ENCODE results near the gene ZNF680.
"Not testable (repeated sequence)": the region's sequence is repeated elsewhere in the genome, so short reads cannot be mapped to it uniquely, and the experiment has no call there.

Gene ZNF680

GRCh38 chr7:64562626-64563278 is at the start of gene ZNF680:
Gene ZNF680, minus strand, starts transcription at chr7:64563071. Its CDS starts 117 bp downstream, at chr7:64562954.
- no peak for DNase-seq

- DNase-seq = no peak
Observed at GRCh38 chr7:64612452-64612851, 49.6 kb upstream of the ZNF680 start.

GRCh38 chr7:64611717-64612116 is 48.8 kb upstream of the ZNF680 start:
- no peak for DNase-seq

GRCh38 chr7:64610997-64611396 is 48.1 kb upstream of the ZNF680 start:
- DNase-seq = no peak

GRCh38 chr7:64608116-64608910 is 45.4 kb upstream of the ZNF680 start:
- DNase-seq = no peak

GRCh38 chr7:64606385-64606784 is 43.5 kb upstream of the ZNF680 start:
- DNase-seq = no peak

GRCh38 chr7:64603271-64603670 is 40.4 kb upstream of the ZNF680 start:
- no peak for DNase-seq

- no peak for DNase-seq
Observed at GRCh38 chr7:64602518-64602917, 39.6 kb upstream of the ZNF680 start.

- no peak for DNase-seq
Observed at GRCh38 chr7:64602086-64602485, 39.2 kb upstream of the ZNF680 start.

- DNase-seq = no peak
Observed at GRCh38 chr7:64599359-64599758, 36.5 kb upstream of the ZNF680 start.

- no peak for DNase-seq
Observed at GRCh38 chr7:64590971-64591370, 28.1 kb upstream of the ZNF680 start.

GRCh38 chr7:64581926-64582894 is 19.3 kb upstream of the ZNF680 start:
- no peak for DNase-seq

- DNase-seq = no peak
Observed at GRCh38 chr7:64581391-64581790, 18.5 kb upstream of the ZNF680 start.

GRCh38 chr7:64574540-64575099 is 11.7 kb upstream of the ZNF680 start:
- DNase-seq = no peak

- not testable (repeated sequence) for DNase-seq
Observed at GRCh38 chr7:64570284-64570605, 7.4 kb upstream of the ZNF680 start.

GRCh38 chr7:64569372-64570283 is 6.8 kb upstream of the ZNF680 start:
- DNase-seq = not testable (repeated sequence)

GRCh38 chr7:64562256-64562625 is 630 bp downstream of the ZNF680 start:
- no peak for DNase-seq

- no peak for DNase-seq
Observed at GRCh38 chr7:64559206-64559605, 3.7 kb downstream of the ZNF680 start.

GRCh38 chr7:64558781-64559180 is 4.1 kb downstream of the ZNF680 start:
- DNase-seq = no peak

- no peak for DNase-seq
Observed at GRCh38 chr7:64558323-64558705, 4.6 kb downstream of the ZNF680 start.

- no peak for DNase-seq
Observed at GRCh38 chr7:64557601-64558322, 5.1 kb downstream of the ZNF680 start.
